Liver (tissue), 9 donors: ENCODE results near the gene DAPK1. TPM values are rescaled to one million over a fixed set of nuclear protein-coding genes. Genes with fewer than 3 reads are reported as not detected.

ENCODE experiments used
- DNase-seq: peaks from one replicate; pipeline ENCODE4 v3.0.0-alpha.2; 2017; ENCODE audit warnings: low spot score
- H3K27ac ChIP-seq, 2 donors: one replicate each; pipeline ENCODE4 v1.7.0; 2013; ENCODE audit warnings: inconsistent platforms in 2 of 2, low read length in 2 of 2, control low read depth in 1 of 2, low read depth in 1 of 2, mild to moderate bottlenecking in 1 of 2
- H3K27me3 ChIP-seq, 4 donors: one replicate each; pipeline versions ENCODE4 v1.6.1 to v1.7.0; 2013; ENCODE audit warnings: low read length in 3 of 4, inconsistent platforms in 1 of 4, mild to moderate bottlenecking in 1 of 4, moderate library complexity in 1 of 4; ENCODE audit not compliant: control insufficient read depth in 4 of 4, insufficient read depth in 4 of 4
- H3K36me3 ChIP-seq, 4 donors: one replicate each; pipeline versions ENCODE4 v1.6.1 to v1.7.0; 2013; ENCODE audit warnings: low read length in 3 of 4, mild to moderate bottlenecking in 3 of 4, low read depth in 1 of 4, moderate library complexity in 1 of 4; ENCODE audit not compliant: control insufficient read depth in 4 of 4, insufficient read depth in 3 of 4
- H3K4me1 ChIP-seq, 4 donors: one replicate each; pipeline versions ENCODE4 v1.6.1 to v1.7.0; 2013; ENCODE audit warnings: low read length in 3 of 4, mild to moderate bottlenecking in 3 of 4, moderate library complexity in 1 of 4; ENCODE audit not compliant: control insufficient read depth in 4 of 4, insufficient read depth in 4 of 4
- H3K4me3 ChIP-seq, 3 donors: one replicate each; pipeline versions ENCODE4 v1.6.1 to v1.7.0; 2013; ENCODE audit warnings: low read length in 3 of 3, control low read depth in 1 of 3, low read depth in 1 of 3, mild to moderate bottlenecking in 1 of 3
- H3K9ac ChIP-seq, 2 donors: one replicate each; pipeline ENCODE4 v1.7.0; 2013; ENCODE audit warnings: low read length in 2 of 2, mild to moderate bottlenecking in 2 of 2, moderate library complexity in 2 of 2, control low read depth in 1 of 2, low read depth in 1 of 2
- H3K9me3 ChIP-seq, 4 donors: one replicate each; pipeline versions ENCODE4 v1.6.1 to v1.7.0; 2013; ENCODE audit warnings: low read length in 3 of 4; ENCODE audit not compliant: control insufficient read depth in 4 of 4
- EGR1 ChIP-seq, 2 donors: IDR thresholded peaks; 2 replicates each; pipeline ENCODE4 v1.6.1; 2016 to 2018; ENCODE audit warnings: antibody characterized with exemption in 2 of 2, low read depth in 2 of 2
- GABPA ChIP-seq, 2 donors: IDR thresholded peaks in 1 of 2; conservative IDR thresholded peaks in 1 of 2; 2 replicates each; pipeline ENCODE4 v1.6.1; 2016; ENCODE audit warnings: antibody characterized with exemption in 2 of 2, mild to moderate bottlenecking in 1 of 2, moderate library complexity in 1 of 2
- HNF4A ChIP-seq, 2 donors: conservative IDR thresholded peaks; 2 replicates each; pipeline ENCODE4 v1.6.1; 2016; ENCODE audit warnings: antibody characterized with exemption in 2 of 2, mild to moderate bottlenecking in 2 of 2
- HNF4G ChIP-seq: IDR thresholded peaks from 2 replicates; pipeline ENCODE4 v1.6.1; 2016; ENCODE audit warnings: antibody characterized with exemption
- JUND ChIP-seq, 2 donors: IDR thresholded peaks; 2 replicates each; pipeline ENCODE4 v1.6.1; 2016; ENCODE audit warnings: antibody characterized with exemption in 2 of 2
- NR2F2 ChIP-seq: IDR thresholded peaks from 2 replicates; pipeline ENCODE4 v1.6.1; 2016; ENCODE audit warnings: antibody characterized with exemption
- REST ChIP-seq: IDR thresholded peaks from 2 replicates; pipeline ENCODE4 v1.6.1; 2016; ENCODE audit warnings: antibody characterized with exemption, mild to moderate bottlenecking
- TAF1 ChIP-seq: conservative IDR thresholded peaks from 2 replicates; pipeline ENCODE4 v1.6.1; 2016; ENCODE audit warnings: antibody characterized with exemption, mild to moderate bottlenecking
- YY1 ChIP-seq: IDR thresholded peaks from 2 replicates; pipeline ENCODE4 v1.6.1; 2016; ENCODE audit warnings: antibody characterized with exemption, mild to moderate bottlenecking
- WGBS: extraction: QIAGEN DNeasy Blood & Tissue Kit; methylation state at CpG from one replicate; pipeline ENCODE4 v1.1.7; 2013; 5-methylcytosine and 5-hydroxymethylcytosine counted together
- polyA plus RNA-seq, 2 donors: library from polyadenylated mRNA; stranded (reverse) in 1 of 2; unstranded in 1 of 2; fragments of 200-250 nt in 1 of 2; fragments of >200 nt in 1 of 2; fragmentation: Nextera tagmentation in 1 of 2; extraction: Ambion mirVana in 1 of 2; gene quantifications; one replicate each; pipeline versions ENCODE4 v1.2.1 to v1.2.3, GENCODE V29; 2013 to 2015
- total RNA-seq, 2 donors: library from RNA; depleted of rRNA; stranded (reverse); fragments of >200 nt; gene quantifications; one replicate each; pipeline ENCODE4 v1.2.3, GENCODE V29; 2014
- TF ChIP-seq, protein P1 (sequence below): IDR thresholded peaks from 2 replicates; pipeline ENCODE4 v1.6.1; 2016; ENCODE audit warnings: antibody characterized with exemption
- TF ChIP-seq, protein P2 (sequence below): IDR thresholded peaks from 2 replicates; pipeline ENCODE4 v1.6.1; 2016; ENCODE audit warnings: antibody characterized with exemption
- donor health status: healthy.
- donor health status: healthy.
- donor health status: healthy.
- donor health status: healthy.
- donor health status: healthy.

Gene DAPK1
- total and polyA plus RNA-seq, 4 donors, result 14.0 to 40.8 (median 21.8) TPM

DNA sequence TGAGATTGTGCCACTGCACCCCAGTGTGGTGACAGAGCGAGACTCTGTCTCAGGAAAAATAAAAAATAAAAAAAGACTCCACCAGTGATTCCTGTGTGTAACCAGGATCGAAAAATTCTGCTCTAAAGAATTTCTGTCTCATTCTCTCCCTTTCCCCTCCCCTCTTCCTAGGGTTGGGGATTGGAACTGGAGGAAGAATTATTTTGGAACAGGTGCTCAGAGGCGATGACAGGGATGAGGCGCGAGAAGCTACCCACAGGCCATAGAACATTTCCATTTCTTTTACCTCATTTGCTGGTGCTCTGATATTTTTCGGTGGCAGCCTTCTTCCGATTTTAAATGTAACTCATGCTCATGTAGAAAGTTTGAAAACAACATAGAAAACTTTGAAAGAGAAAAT is 80.1 kb downstream of the DAPK1 start (continued):
- TF ChIP-seq, protein P1, sequence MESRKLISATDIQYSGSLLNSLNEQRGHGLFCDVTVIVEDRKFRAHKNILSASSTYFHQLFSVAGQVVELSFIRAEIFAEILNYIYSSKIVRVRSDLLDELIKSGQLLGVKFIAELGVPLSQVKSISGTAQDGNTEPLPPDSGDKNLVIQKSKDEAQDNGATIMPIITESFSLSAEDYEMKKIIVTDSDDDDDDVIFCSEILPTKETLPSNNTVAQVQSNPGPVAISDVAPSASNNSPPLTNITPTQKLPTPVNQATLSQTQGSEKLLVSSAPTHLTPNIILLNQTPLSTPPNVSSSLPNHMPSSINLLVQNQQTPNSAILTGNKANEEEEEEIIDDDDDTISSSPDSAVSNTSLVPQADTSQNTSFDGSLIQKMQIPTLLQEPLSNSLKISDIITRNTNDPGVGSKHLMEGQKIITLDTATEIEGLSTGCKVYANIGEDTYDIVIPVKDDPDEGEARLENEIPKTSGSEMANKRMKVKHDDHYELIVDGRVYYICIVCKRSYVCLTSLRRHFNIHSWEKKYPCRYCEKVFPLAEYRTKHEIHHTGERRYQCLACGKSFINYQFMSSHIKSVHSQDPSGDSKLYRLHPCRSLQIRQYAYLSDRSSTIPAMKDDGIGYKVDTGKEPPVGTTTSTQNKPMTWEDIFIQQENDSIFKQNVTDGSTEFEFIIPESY, result no peak
- TF ChIP-seq HNF4G (no peak), YY1 (no peak), TAF1 (no peak)

DNA sequence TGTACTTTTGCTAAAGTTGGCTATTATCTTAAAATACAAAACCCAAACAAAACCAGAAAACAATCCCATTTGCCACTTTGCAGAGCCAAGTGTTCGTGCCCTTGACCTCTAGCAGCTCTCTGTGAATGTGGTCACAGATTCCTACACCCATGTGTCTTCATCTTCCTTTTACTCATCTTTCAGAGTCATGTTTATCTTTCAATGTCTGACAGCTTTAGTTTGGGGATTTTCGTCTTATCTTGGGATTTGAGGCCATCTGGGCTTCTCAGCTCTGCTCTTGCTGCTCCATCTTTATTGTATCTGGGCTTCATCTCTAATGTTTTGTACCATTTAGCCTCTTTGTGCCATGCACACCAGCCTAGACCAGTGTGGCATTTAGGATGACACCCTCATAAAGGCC is 81.0 kb downstream of the DAPK1 start:
- no peak overlapping the region for H3K27ac ChIP-seq
- H3K9me3 ChIP-seq, result no peaks in the 10 kb centered on the region
- H3K9ac ChIP-seq, result no peak overlapping the region
- peaks cover 10 to 48% (median 42%) of the 10 kb centered on the region in 4 donors for H3K4me1 ChIP-seq
- 72% methylated on average over 2 of the region's 2 CpGs for WGBS
- no peak for DNase-seq
- TF ChIP-seq, protein P1, result no peak
- TF ChIP-seq YY1, result no peak
- H3K27me3 ChIP-seq, result no peaks in the 10 kb centered on the region
- no peak overlapping the region for H3K4me3 ChIP-seq
- no peaks in the 10 kb centered on the region for H3K36me3 ChIP-seq

DNA sequence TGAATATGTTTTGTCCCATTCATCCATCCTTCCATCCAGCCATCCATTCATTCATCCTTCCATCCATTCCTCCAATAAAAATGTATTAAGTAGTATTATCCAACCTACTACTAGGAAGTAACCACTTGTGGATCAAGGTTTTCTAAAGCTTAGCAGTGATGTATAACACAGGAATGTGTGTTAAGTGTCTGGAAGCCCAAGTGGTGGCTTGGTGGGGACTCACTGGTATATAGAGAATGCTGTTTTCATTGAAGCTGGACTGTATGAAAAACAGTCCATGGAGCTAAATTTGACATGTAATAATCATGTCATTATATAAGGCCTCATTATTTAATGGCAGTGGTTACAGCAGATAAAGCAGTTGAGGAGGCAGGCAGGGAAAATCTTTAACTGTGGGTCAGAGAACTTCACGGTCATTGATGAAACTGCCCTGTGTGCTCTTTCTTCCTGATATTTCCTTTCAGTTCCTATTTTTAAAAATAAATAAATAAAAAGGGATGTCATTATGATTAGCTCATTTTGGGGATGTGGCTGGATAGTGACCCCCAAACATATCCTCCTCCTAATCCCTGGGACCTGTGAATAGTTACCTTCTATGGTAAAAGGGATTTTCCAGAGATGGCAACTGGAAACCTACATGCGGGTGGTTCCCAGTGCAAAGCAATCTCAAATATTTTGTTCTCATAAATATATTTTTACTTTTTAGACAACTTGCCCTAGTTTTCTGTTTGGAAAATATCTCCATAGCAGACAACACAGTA is 82.3 kb downstream of the DAPK1 start:
- no peak for DNase-seq
- WGBS, result 77% methylated on average over 2 of the region's 2 CpGs
- H3K9me3 ChIP-seq, result no peaks in the 10 kb centered on the region
- peak overlapping the region; percentile 56 to 63 for H3K27ac ChIP-seq
- H3K27me3 ChIP-seq, result no peaks in the 10 kb centered on the region
- no peak overlapping the region for H3K9ac ChIP-seq
- TF ChIP-seq, protein P2, sequence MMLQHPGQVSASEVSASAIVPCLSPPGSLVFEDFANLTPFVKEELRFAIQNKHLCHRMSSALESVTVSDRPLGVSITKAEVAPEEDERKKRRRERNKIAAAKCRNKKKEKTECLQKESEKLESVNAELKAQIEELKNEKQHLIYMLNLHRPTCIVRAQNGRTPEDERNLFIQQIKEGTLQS, result no peak
- TF ChIP-seq REST (no peak), JUND (IDR thresholded peaks at IDR 0.05) (no peak), EGR1 (IDR thresholded peaks at IDR 0.05; ENCODE audit: low read depth in 2 of 2) (no peak), GABPA (IDR thresholded peaks at IDR 0.05 in 1 of 2, conservative IDR thresholded peaks at IDR 0.05 in 1 of 2) (no peak), NR2F2 (no peak), HNF4A (conservative IDR thresholded peaks at IDR 0.05) (no peak), HNF4G (no peak)
- H3K36me3 ChIP-seq, result no peaks in the 10 kb centered on the region
- peaks cover 10 to 48% (median 45%) of the 10 kb centered on the region in 4 donors for H3K4me1 ChIP-seq
- no peak overlapping the region for H3K4me3 ChIP-seq
